Ishikawa (cell line): Measurements from ENCODE around the gene CLPSL1.

Experiments used
- CEBPB ChIP-seq: IDR thresholded peaks from 2 replicates; pipeline ENCODE4 v1.6.1; 2012
- CREB1 ChIP-seq: IDR thresholded peaks from 2 replicates; pipeline ENCODE4 v1.6.1; 2012; ENCODE audit warnings: low read depth
- EGR1 ChIP-seq: IDR thresholded peaks from 2 replicates; pipeline ENCODE4 v1.6.1; 2012
- EP300 ChIP-seq: IDR thresholded peaks from 2 replicates; pipeline ENCODE4 v1.6.1; 2012; ENCODE audit warnings: borderline replicate concordance
- FOXM1 ChIP-seq: IDR thresholded peaks from 2 replicates; pipeline ENCODE4 v1.6.1; 2012; ENCODE audit warnings: low read depth, borderline replicate concordance
- NFIC ChIP-seq: IDR thresholded peaks from 2 replicates; pipeline ENCODE4 v1.6.1; 2012
- REST ChIP-seq: IDR thresholded peaks from 2 replicates; pipeline ENCODE4 v1.6.1; 2012; ENCODE audit warnings: low read depth, mild to moderate bottlenecking
- TAF1 ChIP-seq: IDR thresholded peaks from 2 replicates; pipeline ENCODE4 v1.6.1; 2012; ENCODE audit warnings: low read depth, mild to moderate bottlenecking
- YY1 ChIP-seq: IDR thresholded peaks from 2 replicates; pipeline ENCODE4 v1.6.1; 2012; ENCODE audit warnings: low read depth
- ZBTB7A ChIP-seq: IDR thresholded peaks from 2 replicates; pipeline ENCODE4 v1.6.1; 2012; ENCODE audit warnings: low read depth
- TF ChIP-seq, protein P1 (sequence below): IDR thresholded peaks from 2 replicates; pipeline ENCODE4 v1.6.1; 2012
- TF ChIP-seq, protein P2 (sequence below): IDR thresholded peaks from 2 replicates; pipeline ENCODE4 v1.6.1; 2012

- TF ChIP-seq YY1, result no peak
- TF ChIP-seq, protein P1, sequence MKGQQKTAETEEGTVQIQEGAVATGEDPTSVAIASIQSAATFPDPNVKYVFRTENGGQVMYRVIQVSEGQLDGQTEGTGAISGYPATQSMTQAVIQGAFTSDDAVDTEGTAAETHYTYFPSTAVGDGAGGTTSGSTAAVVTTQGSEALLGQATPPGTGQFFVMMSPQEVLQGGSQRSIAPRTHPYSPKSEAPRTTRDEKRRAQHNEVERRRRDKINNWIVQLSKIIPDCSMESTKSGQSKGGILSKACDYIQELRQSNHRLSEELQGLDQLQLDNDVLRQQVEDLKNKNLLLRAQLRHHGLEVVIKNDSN, result no peak
- TF ChIP-seq EP300, result no peak
- TF ChIP-seq, protein P2, sequence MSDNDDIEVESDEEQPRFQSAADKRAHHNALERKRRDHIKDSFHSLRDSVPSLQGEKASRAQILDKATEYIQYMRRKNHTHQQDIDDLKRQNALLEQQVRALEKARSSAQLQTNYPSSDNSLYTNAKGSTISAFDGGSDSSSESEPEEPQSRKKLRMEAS, result no peak
- no peak for TF ChIP-seq TAF1
- no peak for TF ChIP-seq REST
- TF ChIP-seq CEBPB, result no peak
- no peak for TF ChIP-seq ZBTB7A
- no peak for TF ChIP-seq CREB1
- TF ChIP-seq EGR1, result no peak
- no peak for TF ChIP-seq FOXM1
- TF ChIP-seq NFIC, result no peak
Observed at GRCh38 chr6:35745509-35745908, 35.3 kb upstream of the CLPSL1 start.
